GM19467 (cell line): ENCODE results near the gene STPG4.

Experiments
- ATAC-seq: cut with Tn5 transposase; IDR thresholded peaks from one replicate; pipeline ENCODE4 v1.9.1; 2021; ENCODE audit warnings: mild to moderate bottlenecking, moderate library complexity; ENCODE audit not compliant: unreplicated experiment

The STPG4 gene

DNA sequence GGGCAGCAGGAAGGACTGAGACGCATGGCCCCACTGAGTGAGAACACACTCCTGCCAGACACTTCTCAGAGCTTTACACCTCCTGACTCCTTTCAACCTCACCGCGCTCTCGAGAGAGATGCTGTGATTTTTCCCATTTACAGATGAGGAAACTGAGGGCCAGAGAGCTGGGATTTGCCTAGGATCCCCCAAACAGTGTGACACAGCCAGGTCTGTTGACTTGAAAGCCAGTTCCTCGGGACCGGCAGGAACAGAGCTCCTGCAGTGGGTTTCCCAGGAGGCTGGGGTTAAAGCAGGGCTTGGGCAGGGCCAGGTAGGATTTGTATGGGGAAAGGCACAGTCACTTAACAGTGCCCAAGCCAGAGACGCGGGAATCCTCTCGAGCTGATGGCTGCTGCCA lies 81.9 kb downstream of the STPG4 start:
- no peak for ATAC-seq

DNA sequence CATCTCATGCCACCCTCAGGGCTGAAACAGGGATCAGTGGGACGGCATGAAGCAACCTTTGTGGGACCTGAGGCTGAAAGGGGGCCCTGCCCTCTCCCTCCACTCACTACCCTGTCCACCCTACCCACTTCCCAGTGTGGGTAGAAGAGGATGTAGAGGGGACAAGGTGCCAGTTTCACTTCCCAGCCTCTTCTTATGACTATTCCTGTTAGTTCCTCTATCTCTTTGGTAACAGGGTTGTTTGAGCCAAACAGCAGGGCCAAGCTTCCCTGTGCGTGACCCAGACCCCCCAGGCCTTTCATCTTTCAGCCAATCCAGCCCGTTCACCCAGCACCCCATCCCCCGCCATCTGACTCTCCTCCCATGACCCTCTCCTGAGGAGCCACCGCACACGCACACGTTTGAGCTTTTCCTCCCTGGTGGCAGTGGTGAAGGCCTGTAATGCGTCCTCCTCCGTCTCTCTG lies 82.3 kb downstream of the STPG4 start:
- no peak for ATAC-seq

DNA sequence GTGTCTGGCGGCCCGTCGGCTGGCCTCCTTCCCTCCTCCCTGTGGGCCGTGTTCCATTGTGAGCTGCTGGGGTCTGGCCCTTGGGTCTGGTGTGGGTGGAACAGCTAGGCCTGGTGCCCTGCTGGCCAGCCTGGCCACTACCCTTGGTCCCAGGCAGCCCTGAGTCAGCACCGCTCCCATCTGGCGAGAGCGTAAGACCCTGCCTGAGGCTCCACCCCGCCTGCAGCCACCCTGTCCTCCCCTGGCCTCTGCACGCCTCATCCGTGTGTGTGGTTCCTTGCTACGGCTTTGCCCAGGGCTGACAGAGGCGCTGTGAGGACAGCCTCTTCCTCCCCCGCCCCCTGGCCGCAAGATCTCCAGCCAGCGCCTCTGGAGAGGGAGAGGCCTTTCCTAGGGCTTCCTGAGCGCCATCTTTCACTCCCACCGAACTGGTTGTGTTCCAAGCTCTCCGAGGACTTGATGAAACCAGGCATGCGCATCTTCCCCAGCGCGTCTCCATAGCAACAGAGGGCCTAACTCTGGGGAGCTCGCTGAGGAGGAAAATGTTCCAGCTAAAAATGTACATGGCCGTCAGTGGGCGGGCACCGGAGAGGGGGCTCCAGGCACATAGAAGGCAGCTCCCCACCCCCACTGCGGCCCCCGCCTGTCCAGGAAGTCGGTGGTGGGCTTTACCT lies 83.0 kb downstream of the STPG4 start:
- no peak for ATAC-seq

DNA sequence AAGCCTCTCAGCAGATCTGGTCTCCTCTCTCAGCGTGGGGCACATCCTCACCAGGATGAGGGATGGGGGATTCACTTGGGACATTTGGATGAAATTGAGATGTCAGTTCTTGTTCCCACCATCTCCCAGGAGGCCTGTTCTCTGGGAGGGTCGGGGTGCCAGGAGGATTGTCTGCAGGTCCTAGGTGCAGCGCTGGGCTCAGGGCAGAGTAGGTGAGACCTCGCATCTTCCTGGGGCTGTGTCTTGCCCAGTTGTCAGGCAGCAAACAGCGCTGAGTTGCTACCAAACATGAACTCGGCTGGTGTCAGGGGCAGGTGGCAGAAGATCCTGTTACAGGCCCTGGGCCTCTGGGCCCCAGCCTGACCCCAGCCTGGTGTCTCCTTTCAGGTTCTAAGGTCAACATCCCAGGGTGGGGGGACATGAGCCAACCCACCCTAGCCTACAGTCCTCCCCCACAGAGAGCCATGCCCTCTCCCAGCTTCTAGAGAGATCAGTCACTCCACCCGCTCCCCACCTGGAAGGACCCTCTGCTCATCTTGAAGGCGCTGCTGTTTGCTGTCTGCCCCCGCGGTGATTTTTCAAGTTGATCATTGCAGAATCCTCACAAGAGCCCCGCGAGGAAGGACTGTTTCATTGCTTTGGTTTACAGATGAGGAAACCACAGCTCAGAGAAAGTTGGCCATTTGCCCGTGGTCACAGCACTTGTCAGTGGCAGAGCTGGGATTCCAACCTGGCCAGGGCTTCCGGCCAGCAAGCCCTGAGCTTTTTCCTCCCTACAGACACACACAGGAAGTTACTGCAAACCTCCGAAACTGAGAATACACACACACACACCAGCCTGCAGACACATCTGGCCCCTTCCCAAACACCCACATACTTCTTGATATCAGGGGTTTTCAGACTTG lies 83.9 kb downstream of the STPG4 start:
- peak; percentile 77 for ATAC-seq

DNA sequence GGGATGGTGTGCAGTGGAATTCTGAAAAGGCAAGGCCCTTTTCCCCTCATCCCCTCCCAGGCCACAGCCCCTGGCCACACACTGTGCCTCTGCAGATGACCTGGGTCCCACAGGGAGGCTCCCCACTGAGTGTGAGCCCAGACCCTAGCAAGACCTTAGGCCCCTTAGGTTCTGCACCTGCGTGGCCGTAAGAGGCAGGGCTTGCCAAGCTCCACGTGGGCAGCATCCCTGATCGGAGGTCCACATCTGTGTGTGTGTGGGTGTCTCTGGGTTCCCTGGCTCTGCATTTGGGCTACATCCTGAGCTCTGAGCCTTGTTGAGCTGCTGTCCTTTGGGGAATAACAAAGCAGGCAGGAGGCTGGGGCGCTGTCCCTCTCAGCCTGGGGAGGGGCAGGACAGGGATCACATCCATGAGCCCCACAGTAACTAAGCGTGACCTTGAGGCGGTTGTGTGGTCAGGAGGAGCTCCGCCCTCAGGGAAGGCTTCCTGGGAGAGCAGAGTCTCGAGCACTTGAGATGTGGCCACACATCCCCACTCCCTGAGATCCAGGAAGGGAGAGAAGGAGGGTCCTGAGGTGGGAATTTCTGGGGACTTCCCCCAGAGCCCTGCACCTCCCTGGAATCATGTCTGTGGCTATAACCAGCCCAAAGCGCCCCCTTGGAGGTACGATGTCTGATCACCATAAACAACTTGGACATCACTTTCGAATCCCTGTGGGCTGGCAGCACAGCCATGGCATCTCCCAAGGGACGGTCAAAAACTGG lies 84.8 kb downstream of the STPG4 start:
- ATAC-seq: no peak

DNA sequence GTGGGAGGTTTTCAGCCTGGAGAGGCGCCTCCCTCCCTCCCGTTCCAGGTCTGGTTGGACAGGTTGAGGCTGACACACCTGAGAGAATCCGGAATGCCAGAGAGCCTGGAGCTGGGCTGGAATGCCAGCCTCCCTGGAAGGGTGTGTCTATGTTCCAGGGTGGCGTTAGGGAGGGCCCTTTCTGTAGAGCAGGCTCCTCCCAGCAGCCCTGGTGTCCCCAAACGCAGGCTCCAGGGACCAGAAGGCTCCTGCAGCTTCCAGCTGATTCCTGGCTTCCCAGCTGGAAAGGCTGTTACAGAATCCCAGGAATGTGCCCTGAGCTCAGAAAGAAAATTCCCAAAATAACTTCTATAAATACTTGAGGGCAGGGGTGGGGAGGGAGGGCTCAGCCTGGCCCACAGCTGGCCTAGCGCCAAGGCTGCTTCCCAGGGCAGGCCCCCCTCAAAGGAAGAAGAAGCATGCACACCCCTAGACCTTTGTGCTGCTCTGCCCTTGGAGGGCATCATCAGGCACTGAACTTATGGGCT lies 85.4 kb downstream of the STPG4 start:
- ATAC-seq: no peak

DNA sequence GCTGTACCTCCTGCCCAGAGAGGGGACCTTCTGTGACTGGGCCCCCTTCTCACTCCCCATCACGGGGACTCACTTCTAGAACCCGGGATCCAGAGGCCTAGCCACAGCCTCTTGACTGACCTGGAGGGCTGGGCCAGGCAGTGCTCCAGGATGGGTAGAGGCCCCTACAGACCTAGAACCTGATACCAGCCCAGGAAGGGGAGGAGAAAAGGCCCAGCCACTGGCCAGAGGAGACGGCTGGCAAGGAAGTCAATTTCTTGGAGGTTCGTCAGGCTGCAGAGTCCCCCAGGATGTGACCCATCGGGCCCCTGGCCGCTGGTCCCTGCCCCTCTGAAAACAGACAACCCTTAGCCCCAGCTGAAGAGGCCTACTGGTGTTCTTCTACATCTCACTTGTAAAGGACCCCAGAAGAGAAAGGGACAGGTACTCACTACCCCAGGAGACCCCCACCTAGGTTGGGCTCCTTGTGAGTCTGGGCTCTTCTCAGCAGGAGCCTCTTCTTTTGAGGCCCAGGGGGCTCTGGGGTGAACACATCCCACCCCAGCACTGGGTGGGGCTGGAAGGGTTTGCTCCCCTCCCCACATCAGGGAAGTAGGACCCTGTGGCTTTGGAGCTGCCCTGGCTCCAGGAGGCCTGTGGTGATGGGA lies 86.0 kb downstream of the STPG4 start:
- ATAC-seq: no peak

DNA sequence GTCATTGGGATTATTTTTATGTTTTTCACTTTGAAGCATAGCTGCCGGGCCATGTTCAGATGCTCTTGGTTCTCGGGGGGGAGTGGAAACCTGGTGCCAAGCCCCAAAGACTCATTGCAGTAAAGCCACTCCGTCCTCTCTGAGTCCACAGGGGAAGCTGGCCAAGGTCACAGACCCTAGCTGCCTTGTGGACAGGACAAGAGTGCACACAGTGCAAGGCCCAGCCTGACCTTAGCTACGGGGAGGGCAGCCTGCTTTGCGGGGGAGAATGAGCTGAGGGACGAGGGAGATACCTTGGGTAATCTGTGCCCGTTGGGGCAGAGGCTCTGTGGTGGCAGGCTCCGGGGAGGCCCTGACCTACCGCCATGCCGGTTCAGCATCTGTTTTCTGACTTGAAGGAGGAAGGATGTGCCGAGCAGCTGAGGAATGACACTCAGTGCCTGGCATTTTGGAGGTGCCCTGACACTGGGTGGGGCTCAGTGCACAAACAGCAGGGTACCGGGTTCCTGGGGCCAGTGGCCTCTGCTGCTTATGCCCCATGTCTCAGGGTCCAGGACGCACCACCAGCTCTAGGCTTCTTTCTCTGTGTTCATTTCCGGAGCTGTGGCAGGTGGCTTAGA lies 87.2 kb downstream of the STPG4 start:
- no peak for ATAC-seq

DNA sequence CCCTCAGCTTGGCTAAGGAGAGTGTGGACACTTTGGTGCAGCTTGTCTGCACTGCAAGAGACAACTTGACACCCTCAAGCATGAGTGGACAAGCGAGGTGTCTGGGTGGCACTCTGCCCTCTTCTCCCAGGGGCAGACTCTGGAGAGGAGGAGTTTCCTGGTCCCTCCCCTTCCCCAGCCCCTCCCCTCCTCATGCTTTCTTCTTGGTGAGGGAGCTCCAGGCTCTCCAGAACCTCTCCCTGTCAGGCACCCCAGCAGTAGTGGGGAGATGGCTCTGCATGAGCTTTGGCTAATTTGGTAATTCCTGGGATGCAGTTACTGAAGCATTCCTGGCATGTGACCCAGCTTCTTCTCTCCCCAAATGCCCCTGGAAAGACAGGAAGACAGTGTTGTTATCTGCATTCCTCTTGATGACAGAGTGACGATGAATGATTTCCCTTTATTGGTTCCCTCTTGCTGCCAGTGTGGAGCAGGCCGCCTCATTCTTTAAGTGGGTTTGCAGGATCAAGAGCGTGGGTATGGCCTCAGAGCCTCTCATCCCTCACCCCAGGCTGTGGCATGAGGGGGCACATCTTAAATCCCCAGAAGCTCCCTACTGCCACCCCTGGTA lies 89.2 kb downstream of the STPG4 start:
- ATAC-seq: no peak

DNA sequence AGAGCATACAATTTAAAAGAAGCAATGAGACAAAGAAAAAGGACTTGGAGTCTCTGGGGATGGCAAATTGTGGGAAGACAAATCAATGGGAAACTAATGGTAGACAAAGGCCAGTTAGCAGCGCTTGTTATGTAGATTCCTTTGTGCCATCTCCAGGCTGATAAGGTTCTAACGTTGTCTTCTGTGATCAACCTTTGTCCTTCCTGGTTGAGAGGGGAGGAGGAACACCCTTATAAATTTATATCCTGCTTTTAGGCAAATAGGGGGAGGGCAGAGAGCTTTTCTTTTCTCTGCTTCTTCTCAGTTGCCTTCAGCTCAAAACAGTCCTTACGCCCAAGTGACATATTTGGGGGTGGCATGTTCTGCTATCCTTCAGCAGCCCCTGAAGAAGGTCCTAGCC lies 89.8 kb downstream of the STPG4 start:
- ATAC-seq: no peak

DNA sequence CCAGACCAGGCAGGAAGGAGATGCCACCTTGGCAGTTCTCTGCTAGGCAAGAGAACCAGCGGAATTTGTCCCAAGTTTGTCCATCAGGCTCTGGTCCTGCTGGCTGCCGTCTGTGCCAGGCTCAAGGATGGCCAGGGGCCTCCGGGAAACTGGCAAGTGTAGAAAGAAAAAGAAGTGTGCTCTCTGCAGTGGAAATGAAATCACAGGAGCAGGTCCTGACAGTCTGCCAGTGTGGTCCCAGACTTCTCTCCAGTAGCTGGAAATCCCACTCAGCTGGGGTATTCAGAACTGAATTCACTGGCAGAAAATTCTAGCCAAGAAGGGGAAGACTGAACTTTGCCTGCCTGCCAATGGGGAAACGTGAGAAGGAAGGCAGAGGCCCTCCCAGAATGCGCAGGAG lies 91.0 kb downstream of the STPG4 start:
- ATAC-seq: no peak

DNA sequence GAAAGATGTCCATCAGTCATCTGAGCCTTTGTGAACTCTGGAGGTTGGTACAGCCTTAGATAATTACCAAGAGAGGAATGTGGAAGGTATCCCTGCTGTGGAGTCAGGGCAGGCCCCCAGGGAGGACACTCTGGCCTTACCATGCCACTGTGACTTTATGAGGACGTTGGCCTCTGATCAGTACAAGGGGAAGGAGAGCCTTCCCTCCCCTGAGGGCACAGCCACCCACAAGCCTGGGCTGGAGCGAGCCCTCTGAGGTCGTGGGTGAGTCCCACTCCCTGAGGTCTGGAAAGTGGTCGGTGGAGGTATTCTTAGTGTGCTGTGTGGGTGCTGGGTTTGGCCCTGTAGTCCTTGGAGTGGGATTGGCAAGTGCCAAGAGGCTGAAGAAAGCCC lies 91.6 kb downstream of the STPG4 start:
- no peak for ATAC-seq

DNA sequence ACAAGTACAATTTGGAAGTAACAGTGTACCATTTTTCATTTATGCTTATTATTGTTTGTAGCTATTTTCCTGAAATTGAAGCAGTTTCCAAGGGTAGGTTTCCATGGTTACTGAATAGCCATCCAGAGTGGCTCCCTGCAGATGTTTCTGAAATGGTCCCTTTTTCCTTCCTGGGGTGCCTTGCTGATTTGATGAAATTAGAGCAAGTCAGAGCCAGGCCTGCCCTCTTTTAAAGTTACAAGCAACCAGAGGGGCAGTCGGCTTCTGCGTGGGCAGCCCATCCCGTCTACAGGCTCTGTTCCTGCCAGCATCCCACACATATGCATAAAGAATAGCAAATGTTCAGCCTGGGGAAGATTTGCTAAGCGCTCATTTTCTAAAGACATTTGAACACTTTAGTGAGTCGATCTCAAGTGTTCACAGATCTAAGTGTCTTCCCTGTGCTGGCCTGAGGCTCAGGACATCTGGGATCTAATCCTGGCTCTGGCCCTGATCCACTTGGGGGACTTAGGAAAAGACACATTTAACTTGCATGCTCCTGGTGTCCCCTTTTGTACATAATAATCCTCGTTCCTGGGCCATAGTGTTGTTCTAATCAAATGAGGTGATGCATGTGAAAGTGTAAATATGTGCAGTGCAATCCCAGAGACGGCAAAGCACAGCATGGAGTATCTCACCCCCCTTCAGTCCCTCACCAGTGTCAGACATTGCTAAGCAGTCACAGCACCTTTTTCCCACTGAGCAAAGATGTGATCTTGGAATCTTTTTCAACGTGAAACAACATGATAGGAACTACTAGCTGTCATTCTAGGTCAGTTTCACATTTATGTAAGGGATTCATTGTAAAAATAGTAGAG lies 92.2 kb downstream of the STPG4 start:
- ATAC-seq: no peak

DNA sequence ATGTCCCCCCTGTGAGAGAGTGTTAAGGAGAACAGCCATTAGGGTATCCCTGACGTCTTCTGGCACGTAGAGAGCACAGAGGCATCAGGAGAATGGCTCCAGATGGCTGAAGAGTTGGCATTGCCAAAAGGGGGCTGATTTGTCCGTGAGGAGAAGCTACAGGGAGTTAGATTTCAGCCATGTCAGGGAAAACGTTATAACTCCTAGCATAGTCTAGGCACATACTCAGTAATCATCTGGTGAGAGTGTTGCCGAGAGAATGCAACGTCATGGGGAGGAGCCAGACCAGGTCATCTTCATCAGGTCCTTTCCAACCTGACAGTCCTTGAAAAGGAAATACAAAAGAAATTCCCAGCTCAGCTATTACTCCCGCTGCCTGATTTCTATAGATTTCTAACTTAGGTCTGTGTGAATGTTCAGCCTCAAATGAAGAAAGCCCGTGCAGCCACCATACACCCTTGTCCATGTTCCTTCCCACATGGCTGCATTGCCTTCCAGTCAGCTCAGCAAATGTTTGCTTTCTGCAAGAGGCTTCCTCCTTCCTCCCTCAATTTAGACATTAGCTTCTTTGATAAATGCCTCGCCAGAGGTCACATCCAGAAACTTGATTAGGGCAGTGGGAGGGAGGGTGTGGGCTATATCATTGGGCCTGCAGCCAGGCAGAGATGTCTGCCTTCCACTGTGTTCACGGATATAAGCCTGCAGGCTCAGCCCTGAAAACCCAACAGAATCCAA lies 93.0 kb downstream of the STPG4 start:
- ATAC-seq: no peak

DNA sequence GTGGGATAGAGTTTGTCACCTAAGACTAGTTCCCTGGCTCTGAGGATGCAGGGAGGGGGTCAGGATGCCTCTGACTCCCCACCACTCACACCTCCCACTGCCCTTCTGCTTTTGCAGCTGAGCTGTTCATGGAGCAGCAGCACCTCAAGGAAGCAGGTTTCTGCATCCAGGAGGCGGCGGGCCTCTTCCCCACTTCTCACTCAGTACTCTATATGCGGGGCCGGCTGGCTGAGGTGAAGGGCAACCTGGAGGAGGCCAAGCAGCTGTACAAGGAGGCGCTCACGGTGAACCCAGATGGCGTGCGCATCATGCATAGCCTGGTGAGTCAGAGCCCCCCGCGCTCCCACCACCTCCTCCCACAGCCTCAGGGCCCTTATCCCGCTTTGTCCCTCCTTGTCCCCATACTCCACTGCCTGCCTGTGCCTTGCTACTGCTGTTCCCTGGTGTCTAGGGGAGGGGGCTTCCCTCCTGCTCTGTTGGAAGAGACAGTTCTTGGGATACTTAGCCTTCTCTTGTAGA lies 94.4 kb downstream of the STPG4 start:
- no peak for ATAC-seq

DNA sequence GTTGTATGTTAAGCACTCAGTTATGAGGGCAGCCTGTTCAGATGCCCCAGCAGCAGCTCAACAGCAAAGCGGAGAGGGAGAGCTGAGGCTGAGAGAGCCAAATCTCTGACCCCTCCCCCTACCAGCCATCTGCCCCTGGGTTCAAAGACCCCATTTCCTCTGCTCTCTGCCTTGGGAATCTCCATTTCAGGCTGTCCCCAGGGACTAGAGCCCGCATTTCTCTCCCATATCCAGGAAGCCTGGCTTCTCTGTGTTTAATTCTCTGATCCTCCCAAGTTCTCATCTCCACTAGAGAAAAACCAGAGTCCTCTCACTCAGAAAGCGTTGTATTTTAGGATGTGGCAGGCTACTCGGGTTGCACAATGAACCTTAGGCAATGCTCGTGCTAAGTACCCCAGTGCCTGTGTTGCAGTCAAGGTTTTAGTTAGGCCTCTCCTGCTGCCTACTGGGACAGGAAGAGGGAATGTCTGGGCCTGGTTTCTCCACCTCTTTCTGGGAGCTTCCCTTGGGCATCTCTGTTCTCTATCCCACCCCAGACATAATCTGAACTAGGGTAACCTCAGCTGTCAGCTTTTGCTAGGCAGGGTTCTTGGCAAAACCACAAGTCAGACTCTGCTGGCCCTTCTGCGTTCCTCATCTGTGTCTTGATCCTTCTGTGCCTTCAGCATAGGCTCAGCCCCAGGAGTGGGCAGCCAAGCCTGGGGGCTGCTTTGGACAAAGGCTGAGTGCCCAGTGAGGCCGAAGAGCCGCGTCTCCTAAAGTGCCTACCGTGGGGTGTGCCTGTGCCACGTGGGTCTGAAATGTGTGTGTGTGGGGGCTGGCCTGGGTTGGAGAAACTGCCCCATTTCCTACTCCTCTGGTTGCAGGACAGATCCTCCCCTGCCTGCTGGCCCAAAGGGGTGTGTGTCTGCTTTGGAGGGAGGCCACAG lies 96.8 kb downstream of the STPG4 start:
- ATAC-seq: no peak

DNA sequence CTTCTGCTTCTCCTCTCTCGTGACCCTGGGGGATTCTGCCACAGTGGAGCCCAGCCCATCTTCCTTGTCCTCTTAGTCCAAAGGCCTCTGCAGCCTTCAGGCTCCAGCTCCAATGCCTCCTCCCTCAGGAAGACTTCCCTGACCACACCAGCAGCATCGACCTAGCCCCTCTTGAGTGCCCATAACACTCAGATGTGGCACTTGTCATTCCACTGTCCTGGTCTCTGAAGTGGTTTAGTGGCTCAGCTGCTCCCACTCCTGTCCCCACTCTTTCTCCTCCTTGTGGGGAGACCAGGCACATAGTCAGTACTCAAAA lies 97.5 kb downstream of the STPG4 start:
- no peak for ATAC-seq
